Ascending aorta (tissue), 2 donors: ENCODE data around the gene GPC3. TPM values are rescaled to one million over a fixed set of nuclear protein-coding genes. Genes with fewer than 3 reads are reported as not detected.

ENCODE experiments used
- DNase-seq, 2 donors: peaks; one replicate each; pipeline ENCODE4 v3.0.0-alpha.2; 2019; ENCODE audit warnings: low spot score in 2 of 2
- H3K27ac ChIP-seq, 2 donors: fragments of 200-600 bp; sonication (generic); one replicate each; pipeline ENCODE4 v1.5.1; 2016 to 2017; ENCODE audit warnings: mild to moderate bottlenecking in 1 of 2
- H3K27me3 ChIP-seq: fragments of 200-600 bp; sonication (generic); one replicate; pipeline ENCODE4 v1.5.1; 2017
- H3K36me3 ChIP-seq, 2 donors: fragments of 200-600 bp; sonication (generic); one replicate each; pipeline ENCODE4 v1.5.1; 2016
- H3K4me1 ChIP-seq, 2 donors: fragments of 200-600 bp; sonication (generic); one replicate each; pipeline ENCODE4 v1.5.1; 2016 to 2017; ENCODE audit warnings: mild to moderate bottlenecking in 1 of 2
- H3K4me3 ChIP-seq, 2 donors: fragments of 200-600 bp; sonication (generic); one replicate each; pipeline ENCODE4 v1.5.1; 2016 to 2017; ENCODE audit warnings: mild to moderate bottlenecking in 1 of 2
- H3K9me3 ChIP-seq, 2 donors: fragments of 200-600 bp; sonication (generic); one replicate each; pipeline ENCODE4 v1.5.1; 2016
- intact Hi-C: fragments of 100-400 bp; cut with DNase I; formaldehyde crosslinking; loops from one replicate; pipeline ENCODE4 v1.15.1; 2023
- total RNA-seq: library from RNA; depleted of rRNA; stranded (reverse); fragments of >200 nt; gene quantifications from one replicate; pipeline ENCODE4 v1.1.0, GENCODE V29; 2016
- TF ChIP-seq, protein P1 (sequence below), 3 experiments: fragments of 200-600 bp in 2 of 3; fragments of 450-650 bp in 1 of 3; sonication (generic) in 2 of 3; IDR thresholded peaks; one replicate each; pipeline ENCODE4 v1.5.1; 2016 to 2019; ENCODE audit warnings: antibody characterized with exemption in 3 of 3, mild to moderate bottlenecking in 1 of 3, moderate library complexity in 1 of 3

The GPC3 gene
- total RNA-seq, 1 donor from 2014 or later, result 0.75 TPM

DNA sequence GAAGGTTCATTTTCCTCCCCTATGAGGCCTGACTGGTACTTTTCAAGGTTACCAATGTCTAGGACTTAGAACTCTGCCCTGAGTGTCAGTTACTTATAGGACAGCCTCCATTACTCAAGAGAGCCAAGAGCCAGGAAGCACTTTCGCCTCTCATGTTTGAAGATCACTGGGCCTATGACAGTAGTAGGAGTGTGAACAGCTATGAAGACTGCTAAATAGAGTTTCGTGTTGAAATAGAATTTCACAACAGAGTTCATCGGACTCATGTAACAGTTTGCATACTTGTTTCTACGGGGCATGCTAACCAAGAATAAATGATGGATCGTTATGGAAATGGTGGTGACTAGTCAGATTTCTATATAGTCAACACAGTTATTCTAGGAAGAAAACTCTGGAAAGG, 472.3 kb downstream of the GPC3 start:
- TF ChIP-seq, protein P1, sequence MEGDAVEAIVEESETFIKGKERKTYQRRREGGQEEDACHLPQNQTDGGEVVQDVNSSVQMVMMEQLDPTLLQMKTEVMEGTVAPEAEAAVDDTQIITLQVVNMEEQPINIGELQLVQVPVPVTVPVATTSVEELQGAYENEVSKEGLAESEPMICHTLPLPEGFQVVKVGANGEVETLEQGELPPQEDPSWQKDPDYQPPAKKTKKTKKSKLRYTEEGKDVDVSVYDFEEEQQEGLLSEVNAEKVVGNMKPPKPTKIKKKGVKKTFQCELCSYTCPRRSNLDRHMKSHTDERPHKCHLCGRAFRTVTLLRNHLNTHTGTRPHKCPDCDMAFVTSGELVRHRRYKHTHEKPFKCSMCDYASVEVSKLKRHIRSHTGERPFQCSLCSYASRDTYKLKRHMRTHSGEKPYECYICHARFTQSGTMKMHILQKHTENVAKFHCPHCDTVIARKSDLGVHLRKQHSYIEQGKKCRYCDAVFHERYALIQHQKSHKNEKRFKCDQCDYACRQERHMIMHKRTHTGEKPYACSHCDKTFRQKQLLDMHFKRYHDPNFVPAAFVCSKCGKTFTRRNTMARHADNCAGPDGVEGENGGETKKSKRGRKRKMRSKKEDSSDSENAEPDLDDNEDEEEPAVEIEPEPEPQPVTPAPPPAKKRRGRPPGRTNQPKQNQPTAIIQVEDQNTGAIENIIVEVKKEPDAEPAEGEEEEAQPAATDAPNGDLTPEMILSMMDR (IDR thresholded peaks at IDR 0.05), result no peak
- H3K27ac ChIP-seq, result no peak overlapping the region
- DNase-seq, result no peak
- no peak overlapping the region for H3K4me3 ChIP-seq
- H3K36me3 ChIP-seq, result no peaks in the 10 kb centered on the region
- no peaks in the 10 kb centered on the region for H3K9me3 ChIP-seq
- H3K27me3 ChIP-seq, result no peaks in the 10 kb centered on the region
- H3K4me1 ChIP-seq, result no peaks in the 10 kb centered on the region
- intact Hi-C loops, result no loop called here

DNA sequence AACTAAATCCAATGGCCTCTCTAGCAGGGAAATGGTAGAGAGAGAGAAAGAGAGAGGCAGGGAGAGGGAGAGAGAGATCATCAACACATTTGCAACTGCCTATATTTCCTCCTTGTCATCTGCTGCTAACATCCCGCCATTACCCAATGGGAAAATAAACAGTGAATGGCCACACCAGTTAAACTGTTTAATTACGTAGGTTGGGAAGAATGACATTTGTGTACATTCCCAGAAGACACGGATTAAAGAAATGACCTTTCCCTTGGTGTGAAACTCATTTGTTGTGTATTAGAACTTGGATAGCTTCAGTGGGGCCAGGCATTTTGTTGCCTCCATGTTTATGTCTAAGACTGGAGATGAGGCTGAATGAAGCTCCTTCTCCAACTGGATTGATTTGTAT, 474.4 kb downstream of the GPC3 start:
- intact Hi-C loops, result no loop called here
- no peak for DNase-seq
- H3K9me3 ChIP-seq, result no peaks in the 10 kb centered on the region
- H3K4me1 ChIP-seq, result no peaks in the 10 kb centered on the region
- no peaks in the 10 kb centered on the region for H3K27me3 ChIP-seq
- H3K4me3 ChIP-seq, result no peak overlapping the region
- no peaks in the 10 kb centered on the region for H3K36me3 ChIP-seq
- TF ChIP-seq, protein P1 (IDR thresholded peaks at IDR 0.05), result no peak
- H3K27ac ChIP-seq, result no peak overlapping the region

- no peak overlapping the region for H3K27ac ChIP-seq
- no peak for DNase-seq
- no peaks in the 10 kb centered on the region for H3K4me1 ChIP-seq
- H3K9me3 ChIP-seq, result no peaks in the 10 kb centered on the region
- H3K27me3 ChIP-seq, result no peaks in the 10 kb centered on the region
- H3K36me3 ChIP-seq, result no peaks in the 10 kb centered on the region
- intact Hi-C loops, result no loop called here
- H3K4me3 ChIP-seq, result no peak overlapping the region
- TF ChIP-seq, protein P1 (IDR thresholded peaks at IDR 0.05), result no peak
Observed at GRCh38 chrX:133497356-133497755, 488.0 kb downstream of the GPC3 start.

DNA sequence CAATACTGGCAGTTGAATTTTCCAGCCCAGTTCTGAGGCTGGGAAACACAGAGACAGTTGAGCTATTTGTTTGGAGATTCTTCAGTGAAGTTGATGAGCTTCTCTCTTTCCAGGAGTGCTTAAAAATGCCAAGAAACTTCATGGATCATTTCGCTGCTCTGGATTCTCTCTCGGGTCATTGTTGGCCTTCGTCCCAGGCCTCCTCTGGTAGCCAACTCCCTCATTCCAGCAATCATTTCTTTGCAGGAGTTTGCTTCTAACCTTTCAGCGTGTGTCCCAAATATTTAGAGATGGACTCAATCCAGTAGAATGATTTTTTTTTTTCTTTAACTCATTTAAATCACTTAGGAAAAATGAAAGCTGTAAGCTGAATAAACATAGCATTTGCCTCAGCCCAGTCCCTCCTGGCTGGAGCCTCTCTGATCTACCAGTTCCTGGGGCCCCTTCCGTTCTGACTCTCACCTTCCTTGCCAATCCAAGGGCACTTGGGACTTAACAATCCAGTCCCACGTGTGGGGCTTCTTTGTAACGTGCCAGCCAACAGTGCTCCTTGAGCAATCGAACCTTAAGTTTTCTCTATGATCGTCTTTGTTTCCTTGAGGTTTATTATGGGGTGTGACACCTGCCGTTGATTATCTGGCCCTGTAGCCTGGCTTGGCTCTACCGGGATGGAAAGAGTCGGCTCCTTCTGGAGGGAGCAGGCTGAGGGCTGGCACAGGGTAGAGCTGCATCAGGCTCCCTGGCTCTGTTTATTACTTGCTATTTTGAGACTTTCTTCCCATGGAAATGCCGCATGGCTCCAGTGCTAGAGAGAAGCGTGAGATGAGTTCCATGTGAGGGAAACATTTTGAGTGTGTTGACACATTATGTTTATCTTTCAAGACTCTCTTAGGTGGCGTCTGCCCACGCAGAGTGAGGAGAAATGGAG, 489.7 kb downstream of the GPC3 start:
- intact Hi-C loops, result no loop called here
- Histone ChIP-seq H3K4me3 (peak overlapping the region in 1 of 2 donors; percentile 22), H3K36me3 (no peaks in the 10 kb centered on the region), H3K27ac (peak overlapping the region; percentile 26 to 60), H3K4me1 (no peaks in the 10 kb centered on the region), H3K9me3 (no peaks in the 10 kb centered on the region), H3K27me3 (no peaks in the 10 kb centered on the region)
- no peak for DNase-seq
- TF ChIP-seq, protein P1 (IDR thresholded peaks at IDR 0.05), result no peak

- intact Hi-C loops, result no loop called here
- no peak overlapping the region for H3K4me3 ChIP-seq
- no peaks in the 10 kb centered on the region for H3K36me3 ChIP-seq
- DNase-seq, result no peak
- TF ChIP-seq, protein P1 (IDR thresholded peaks at IDR 0.05), result no peak
- no peaks in the 10 kb centered on the region for H3K9me3 ChIP-seq
- no peaks in the 10 kb centered on the region for H3K4me1 ChIP-seq
- H3K27me3 ChIP-seq, result no peaks in the 10 kb centered on the region
- no peak overlapping the region for H3K27ac ChIP-seq
Observed at GRCh38 chrX:133493366-133493765, 492.0 kb downstream of the GPC3 start.
